CD4-positive, alpha-beta T cell treated with Interleukin-4 for 4 hours (primary cell): ENCODE data around the gene LRMDA.

Source experiments
- DNase-seq: peaks from one replicate; pipeline ENCODE4 v3.0.0-alpha.2; 2020

Gene LRMDA

GRCh38 chr10:75402486-75403143, 28.8 kb upstream of the LRMDA start:
- no peak for DNase-seq

DNA sequence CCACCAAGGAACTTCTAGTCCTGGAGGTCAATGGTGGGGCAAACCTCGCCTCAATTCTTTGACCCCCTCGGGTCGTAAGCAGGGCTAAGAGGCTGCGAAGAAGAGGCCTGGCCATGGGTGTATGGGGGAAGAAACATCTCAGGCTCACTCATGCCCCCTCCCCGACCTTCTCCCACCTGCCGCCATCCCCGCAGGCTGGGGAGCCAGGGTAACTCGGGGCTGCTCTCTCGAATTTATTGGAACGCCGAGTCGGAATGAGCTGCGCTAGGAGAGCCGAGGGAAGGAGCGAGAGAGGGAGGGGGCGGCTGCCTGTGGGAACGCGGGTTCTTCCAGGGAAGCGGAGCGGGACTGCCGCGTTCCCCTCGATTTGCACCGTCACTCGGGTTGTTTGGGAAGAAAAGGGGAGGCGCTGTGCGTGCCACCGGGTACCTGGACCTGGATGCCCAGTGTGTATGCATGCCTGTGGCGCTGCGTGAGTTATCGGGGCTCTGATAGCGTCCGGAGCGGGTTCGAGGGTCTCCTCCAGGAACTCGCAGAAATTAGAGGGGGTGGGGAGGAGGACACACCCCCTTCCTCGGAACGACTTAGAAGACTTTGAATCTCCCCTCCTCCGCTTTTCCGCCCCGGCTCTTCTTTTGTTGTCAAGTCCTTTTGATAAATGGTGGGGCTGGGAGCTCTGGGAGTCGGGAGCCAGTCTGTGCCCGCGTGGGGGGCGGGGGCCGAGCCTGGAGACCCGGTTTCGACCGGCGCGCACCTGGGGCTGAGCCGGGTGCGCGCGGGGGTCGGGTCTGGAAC, 28.1 kb upstream of the LRMDA start:
- DNase-seq, result no peak

- DNase-seq, result no peak
Observed at GRCh38 chr10:75403939-75404814, 27.2 kb upstream of the LRMDA start.

DNA sequence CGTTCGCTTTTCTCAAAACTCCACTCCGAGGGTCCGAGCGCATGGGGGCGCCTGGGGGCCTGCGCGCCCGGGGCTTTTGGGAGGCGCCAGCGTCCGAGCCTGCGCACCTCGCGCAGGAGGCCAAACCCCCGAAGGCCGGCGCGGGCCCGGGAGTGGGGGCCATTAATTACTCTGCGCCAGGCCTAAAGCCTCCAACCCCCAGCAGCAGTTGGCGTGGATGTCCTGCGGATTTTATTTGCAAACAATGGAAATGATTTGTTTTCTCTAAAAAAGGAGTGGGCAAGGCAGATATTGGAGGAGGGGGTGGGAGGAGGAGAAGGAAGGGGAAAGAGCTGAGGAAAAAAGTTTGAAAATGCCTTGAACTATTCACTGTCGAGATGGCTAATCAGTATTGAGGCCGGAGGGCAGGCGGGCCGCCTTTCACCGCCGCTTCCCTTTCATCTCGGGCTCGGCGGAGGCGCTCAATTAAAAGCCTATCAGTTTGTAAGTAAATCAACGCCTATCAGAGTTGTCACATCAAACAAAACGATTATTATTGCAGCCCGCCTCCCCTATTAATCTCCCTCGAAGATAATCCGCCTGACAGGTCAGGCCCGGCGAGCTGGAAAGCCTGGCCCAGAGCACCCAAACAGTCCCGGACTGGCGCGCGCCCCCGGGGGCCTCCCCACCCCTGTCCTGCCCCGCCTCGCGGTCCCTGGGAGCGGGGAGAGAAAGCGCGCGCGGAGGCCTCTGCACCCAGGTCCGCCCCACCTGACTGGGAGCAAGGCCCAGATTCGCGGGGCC, 26.4 kb upstream of the LRMDA start:
- DNase-seq, result no peak

GRCh38 chr10:75405598-75406461, 25.6 kb upstream of the LRMDA start:
- no peak for DNase-seq

GRCh38 chr10:75406462-75407223, 24.8 kb upstream of the LRMDA start:
- DNase-seq, result no peak

DNA sequence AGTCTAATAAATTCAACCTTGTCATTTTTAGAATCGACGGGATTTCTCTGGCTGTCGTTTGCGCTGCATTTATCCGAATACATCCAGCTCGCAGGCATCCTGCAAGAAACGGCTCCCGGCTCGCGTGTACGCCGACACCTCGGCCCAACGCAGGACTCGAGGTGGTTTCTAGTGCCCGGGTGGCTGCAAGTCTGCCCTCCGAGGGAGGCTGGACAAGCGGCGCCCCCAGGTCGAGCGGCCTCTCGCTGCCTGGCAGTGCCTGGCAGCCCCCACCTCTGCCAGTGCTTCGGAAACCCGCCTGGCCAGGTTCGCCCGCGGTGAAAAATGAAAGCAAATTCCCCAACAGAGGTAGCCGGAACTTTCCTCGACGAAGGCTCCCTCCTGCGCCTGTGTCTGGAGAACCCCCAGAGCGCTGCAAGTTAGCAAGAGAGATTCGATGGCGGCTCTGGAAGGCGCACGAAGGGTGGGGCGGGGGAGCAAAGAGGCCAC, 24.2 kb upstream of the LRMDA start:
- no peak for DNase-seq

DNA sequence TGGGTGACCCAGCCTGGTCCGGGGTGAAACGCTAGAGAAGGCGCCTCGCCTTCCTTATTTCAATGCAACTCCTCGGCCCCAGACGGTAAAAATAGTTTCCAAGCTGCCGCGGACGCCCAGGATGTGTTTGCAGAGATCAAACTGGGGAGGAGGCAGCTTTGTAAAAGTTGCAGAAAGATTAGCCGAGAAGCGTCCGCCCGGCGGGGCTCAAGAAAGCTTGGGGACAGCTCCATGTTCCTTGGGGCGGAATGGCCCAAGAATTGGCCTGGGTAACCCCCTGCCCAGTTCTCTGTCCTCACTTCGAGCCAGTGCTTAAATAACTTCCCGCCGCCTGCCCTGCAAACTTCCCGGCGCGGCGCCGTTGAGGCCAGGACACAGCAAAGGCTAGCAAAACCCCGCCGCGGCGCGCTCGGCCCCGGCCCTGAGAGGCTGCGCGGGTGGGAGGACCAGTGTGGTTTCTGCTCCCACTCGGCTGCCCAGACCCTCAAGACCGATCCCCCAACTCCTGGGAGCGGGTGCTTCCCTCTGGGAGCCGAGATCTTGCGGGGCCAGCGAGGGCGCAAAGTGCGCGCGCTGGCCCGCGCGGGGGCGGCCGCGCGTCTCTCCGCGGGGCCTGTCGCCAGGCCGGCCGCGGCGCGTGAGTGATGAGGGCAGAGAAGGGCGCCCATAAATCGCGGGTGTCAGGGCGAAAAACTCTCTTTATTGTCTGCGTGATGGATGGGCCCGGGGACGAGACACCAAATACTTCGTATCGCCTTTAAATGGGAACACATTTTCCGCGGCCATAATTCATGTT, 23.5 kb upstream of the LRMDA start:
- DNase-seq, result no peak

GRCh38 chr10:75408509-75408875, 22.9 kb upstream of the LRMDA start:
- no peak for DNase-seq

DNA sequence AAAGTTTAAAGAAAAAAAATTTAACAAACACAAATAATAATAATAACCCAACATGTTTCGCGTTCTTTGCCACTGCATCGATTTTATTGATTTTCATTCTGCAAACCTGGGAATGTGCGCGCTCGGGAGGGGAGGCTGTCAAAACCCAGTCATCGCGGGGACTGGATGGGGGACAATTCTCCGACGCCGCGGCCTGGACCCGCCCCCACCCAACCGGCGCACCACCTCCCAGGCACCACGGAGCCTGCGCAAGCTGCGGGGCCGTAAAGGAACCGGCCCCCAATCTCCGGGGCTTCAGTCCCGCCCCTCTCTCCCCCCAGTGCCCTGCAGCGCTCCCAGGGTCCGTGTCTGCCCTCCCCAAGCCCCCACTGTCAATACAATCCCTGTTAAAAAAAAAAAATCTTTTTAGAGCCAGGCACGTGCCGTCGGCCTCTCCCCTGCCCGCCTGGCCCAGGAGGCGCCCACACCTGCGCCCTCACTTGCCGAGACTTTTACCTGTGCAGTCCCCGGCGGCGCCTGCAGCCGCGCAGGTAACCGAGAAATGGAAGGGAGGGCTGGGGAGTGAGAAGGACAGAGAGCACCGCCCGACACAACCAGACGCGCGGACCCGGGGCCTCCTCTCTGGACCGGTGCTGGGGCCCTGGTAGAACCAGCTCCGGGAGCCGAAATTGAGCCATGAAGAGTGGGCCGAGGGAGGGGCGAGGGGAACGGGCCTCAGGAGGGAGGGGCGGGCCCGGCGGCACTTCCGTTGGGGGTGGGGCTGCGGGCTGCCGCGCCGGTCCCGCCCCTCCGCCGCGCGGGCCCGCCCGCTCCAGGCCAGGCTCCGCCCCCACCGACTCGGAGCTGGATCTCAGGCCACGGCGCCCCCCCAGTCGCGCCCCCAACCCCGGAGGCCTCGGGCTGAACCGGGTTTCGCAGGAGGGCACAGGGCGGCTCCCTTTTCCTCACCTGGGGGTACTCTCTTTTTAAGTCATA, 22.2 kb upstream of the LRMDA start:
- DNase-seq, result no peak

GRCh38 chr10:75410132-75411005, 21.1 kb upstream of the LRMDA start:
- no peak for DNase-seq

GRCh38 chr10:75414527-75414926, 16.9 kb upstream of the LRMDA start:
- DNase-seq, result no peak

DNA sequence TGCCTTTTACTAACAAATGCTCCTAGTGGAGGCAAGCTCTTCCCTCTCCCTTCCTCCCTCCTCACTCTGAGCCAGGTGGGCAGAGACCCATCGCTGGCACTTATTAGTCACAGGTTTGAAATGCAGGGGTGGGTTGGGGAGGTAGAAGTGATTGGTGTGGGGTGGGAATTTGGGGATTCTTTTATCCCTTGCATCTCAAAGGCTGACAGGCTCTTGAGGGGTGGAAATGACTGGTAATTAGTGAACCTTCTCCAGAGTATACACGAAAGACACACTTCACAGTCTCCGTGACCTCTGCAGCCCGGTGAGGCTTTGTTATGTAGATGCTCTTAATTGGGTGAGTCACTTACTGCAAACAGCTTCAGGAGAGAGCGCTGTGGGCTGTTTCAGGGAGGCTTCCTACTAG, 13.9 kb upstream of the LRMDA start:
- no peak for DNase-seq

DNA sequence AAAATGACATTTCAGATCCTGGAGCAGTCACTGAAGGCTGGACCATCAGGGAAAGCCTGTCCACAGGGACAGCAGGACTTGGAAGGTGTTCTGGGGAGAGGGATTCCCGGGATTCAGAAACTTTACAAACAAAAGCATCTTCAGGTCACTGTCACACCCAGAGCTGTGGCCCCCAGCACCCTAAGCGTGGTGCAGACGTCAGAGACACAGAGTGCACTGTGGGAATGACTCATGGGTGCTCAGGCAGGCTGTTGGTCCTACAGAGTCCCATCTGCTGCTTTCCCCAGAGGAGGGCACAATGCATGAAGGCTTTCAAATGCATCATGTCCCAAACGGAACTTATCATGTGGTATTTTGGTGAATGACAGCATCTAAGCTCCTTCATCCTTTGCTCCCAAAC, 13.1 kb upstream of the LRMDA start:
- DNase-seq, result no peak

GRCh38 chr10:75418712-75419111, 12.7 kb upstream of the LRMDA start:
- no peak for DNase-seq

DNA sequence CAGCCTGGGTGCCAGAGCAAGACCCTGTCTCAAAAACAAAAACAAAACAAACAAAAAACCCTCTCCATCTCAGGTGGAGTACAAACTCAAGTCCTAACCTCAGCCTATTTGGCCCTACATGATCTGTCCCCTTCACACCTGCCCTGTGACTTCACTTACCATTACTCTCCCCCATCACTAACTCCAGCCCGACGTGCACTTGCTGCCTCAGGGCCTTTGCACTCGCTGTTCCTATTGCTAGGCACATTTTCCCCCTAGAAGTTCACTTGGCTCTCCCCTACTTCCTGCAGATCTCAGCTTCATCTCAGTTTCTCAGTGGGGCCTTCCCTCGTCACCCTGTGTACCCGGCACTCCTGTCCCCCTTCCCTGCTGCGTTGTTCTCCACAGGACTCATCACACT, 8.5 kb upstream of the LRMDA start:
- no peak for DNase-seq

- no peak for DNase-seq
Observed at GRCh38 chr10:75424571-75424970, 6.9 kb upstream of the LRMDA start.
